DND-41 (cell line): ENCODE results near the gene PGPEP1.

Experiments
- CTCF ChIP-seq: IDR thresholded peaks from 2 replicates; pipeline ENCODE4 v1.5.1; 2012; ENCODE audit warnings: borderline replicate concordance, low read length, moderate library complexity, mild to moderate bottlenecking; ENCODE audit not compliant: poor library complexity, severe bottlenecking; ENCODE audit errors: extremely low read depth
- EZH2 ChIP-seq: IDR thresholded peaks from 3 replicates; pipeline ENCODE4 v1.6.1; 2012; ENCODE audit warnings: borderline replicate concordance, low read depth, mild to moderate bottlenecking, moderate library complexity, low read length, inconsistent platforms; ENCODE audit not compliant: severe bottlenecking

GRCh38 chr19:18397242-18398202 is 57.1 kb downstream of the PGPEP1 start, which contains the start of gene LRRC25:
- TF ChIP-seq CTCF (no peak), EZH2 (no peak)
